ENCODE results near the gene GPR149.

The GPR149 gene

GRCh38 chr3:154338008-154338407, 92.0 kb downstream of the GPR149 start:
- DNase-seq = no peak

DNA sequence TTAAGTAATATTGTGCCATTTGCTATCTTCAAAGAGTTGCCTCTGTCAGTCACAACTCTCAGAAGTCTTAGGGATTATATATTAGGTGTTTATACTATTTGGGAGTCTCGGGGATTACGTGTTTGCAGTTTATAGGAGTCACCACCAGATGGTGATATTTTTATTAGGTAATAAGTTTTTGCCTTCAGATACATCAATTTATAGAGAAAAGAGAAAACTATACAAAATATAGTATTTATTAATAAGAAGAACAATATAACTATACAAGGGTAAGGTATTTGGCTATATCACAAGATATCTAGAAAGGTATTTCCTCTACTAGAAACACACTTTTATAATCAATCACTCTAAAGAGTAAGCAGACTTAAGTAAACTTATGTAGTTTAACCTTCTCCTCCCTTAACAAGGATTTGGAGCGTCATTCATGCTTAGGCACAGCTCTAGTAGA, 95.0 kb downstream of the GPR149 start:
- peak; percentile 58 for DNase-seq

DNA sequence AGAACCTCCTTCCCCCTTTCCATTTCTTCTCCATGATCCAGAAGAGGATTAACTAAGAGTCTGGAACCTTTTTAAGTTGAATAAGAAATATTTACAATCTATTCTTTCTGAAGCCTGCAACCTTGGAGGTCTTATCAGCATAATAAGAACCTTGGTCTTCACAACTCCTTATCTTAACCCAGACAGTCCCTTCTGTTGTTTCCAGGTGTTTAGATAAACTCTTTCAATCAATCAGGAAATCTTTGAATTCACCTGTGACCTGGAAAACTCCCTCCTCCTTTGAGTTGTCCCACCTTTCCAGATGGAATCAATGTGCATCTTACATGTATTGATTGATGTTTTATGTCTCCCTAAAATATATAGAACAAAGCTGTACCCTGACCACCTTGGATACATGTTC, 102.1 kb downstream of the GPR149 start:
- no peak for DNase-seq

DNA sequence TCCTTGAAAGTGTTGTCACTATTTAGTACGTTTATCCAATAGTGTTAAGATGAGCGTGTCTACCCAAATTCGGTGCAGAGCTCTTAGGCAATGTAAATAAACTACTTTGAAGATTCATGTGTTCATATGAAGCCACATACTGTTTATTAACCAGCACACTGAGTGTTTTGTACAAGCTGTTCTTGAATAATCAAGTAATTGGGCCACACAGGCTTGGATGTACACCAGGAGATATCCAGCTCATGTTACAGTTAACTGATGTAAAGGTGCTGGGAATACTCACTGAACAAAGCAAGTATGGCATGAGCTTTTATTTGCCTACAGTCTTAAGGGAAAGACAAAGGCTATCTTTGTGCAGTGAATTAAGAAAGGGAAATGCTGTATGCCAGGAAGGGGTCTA, 105.1 kb downstream of the GPR149 start:
- DNase-seq = peak; percentile 49

DNA sequence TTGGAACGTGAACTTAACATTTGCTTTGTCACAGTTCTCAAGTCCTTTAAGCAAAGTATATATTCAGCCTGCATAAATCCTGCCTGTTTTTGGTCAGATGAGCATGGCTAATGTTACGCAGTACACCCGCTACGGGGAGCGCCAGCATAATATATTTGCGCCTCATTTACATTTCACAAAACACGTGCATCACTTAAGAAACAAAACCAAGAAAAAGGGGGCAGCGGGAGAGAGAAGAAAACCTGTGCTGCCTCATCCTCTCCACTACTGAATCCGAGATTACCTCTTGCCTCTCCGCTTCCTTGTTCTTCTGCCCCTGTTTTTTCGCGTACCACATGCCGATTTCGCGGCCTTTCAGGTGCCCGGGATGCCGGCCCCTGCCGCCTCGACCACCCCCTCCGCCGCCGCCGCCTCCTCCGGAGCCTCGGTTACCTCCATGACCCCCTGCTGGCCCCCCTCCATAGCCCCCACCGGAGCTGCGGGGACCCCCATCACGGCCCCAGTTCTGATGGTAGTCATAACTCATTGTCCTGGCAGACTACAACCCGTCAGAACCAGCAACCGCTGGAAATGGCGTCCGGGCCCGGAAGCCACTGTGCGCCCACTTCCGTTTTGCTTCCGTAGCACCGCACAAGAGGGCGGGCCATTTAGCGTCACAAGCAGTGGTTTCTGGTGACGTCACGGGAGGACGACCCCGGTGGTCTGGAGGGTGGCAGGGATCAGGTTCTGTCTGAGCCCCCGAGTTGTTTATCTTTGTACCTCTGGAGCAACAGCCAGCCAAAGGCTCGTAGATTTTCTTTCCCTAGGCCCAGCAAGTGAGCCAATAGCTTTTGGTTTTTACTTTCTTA, 105.9 kb downstream of the GPR149 start, which contains the start of gene DHX36:
TSS of gene DHX36 (minus strand) at position 597 of the 848 bp plus-strand sequence. CDS start at position 526, 71 bp downstream.
- DNase-seq = peak; percentile 88

DNA sequence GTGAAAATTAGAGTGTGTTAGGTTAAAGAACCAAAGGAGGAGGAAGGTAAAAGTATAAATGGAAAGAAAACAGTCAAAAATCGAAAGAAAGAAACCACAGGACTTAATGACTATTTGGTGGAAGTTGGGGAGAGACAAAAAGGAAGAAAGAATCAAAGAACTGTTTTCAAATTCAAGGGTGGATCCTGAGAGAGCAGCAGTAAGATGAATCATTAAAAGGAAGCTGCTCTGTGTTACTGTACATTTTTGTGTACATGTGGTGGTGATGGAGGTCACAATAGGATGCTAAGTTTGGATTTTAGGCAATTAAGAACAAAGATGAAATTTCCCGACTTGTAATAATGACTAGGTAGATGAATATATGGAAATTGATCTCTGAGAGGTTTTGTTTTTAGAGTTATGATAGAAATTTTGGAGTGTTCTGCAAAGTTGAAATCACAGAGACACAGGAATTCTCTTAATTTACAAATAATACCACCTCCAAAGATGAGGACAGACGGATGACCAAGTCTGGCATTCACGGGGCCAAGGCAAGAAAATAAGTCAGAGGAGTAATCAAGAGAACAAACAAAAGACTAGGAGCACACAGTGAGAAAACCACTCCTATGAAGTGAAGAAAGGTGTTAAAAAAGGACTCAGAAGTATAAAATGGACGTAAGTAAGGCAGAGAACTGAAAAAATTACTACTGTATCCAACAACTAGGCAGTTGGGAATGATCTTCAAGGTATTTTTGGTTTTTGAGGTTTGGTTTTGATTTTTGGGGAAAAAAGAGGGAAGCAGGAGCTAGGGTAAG, 112.8 kb downstream of the GPR149 start:
- no peak for DNase-seq

DNA sequence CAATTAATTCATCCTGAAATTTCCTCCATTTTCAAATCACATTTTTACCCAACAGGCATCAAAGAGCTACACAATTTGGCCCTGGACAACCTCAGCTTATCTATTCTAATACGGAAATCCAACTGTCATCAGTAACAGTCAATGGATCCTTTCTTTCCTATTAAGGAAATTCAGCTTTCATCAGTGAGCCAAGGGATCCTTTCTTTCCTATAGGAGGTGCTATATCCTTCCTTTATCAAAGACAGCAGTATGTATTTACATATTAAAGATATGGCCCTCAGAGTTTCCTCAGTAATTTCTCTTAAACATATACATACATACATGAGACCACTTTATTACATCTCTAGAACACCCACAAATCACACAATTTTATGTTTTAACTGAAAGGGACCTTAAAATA, 115.8 kb downstream of the GPR149 start:
- DNase-seq = peak; percentile 5

- DNase-seq = no peak
Observed at GRCh38 chr3:154310840-154311239, 119.2 kb downstream of the GPR149 start.

- no peak for DNase-seq
Observed at GRCh38 chr3:154307363-154307762, 122.6 kb downstream of the GPR149 start.

GRCh38 chr3:154304936-154305335, 125.1 kb downstream of the GPR149 start:
- no peak for DNase-seq

DNA sequence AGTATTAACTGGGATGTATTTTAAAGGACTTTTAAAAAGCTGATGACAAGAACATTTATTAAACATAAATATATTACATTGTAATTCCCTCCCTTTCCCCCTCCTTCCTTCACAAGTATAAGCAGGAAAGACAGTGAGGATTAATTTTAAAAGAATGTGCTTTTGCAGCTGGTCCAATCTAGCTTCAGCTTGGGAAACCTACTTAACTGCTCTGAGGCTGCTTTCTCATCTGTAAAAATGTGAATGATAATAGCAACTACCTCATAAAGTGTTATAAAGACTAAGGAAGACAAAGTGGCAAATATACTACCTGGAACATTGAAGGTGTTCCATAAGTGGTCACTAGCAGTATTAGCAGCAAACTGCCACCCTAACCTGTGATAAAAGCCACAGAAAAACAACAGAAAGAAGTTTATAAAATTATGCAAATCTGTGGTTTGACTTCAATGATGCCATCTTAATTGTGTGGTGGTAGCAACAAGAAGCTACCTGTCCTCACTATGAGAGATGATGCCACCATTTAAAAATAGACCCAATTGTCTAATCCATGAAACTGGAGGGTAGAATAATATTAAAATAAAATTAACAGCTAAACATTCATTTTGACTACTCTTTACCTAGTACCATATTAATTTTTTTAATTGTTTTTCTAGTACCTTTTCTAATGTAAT, 125.7 kb downstream of the GPR149 start:
- DNase-seq = no peak

GRCh38 chr3:154301561-154301960, 128.4 kb downstream of the GPR149 start:
- no peak for DNase-seq

DNA sequence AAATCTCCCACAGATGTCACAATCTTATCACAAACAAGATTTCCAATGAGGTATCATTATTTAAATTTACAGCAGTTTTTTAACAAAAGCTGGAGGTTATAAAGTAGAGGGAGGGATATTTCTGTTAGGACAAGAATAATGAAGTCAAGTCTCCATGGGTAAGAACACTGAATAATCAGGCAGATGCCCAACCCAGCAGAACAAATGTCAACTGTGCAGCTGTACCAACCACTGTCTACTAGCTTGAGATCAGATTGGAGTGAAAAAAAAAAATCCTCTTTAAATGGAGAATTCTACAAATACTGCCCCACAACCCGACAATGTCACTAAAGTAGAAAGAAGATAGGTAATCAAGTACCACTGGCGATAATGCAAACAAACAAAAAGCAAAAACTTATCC, 136.0 kb downstream of the GPR149 start:
- DNase-seq = no peak

DNA sequence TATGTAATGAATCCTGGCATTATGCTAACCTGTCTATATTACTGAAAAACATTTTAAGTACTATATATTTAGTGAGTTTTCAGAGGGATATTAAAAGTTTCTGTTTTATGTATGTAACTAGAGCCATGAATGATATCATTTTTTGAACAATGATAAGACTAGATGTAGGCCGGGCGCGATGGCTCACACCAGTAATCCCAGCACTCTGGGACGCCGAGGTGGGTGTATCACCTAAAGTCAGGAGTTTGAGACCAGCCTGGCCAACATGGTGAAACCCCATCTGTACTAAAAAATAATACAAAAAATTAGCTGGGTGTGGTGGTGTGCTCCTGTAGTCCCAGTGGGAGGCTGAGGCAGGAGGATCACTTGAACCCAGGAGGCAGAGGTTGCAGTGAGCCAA, 139.8 kb downstream of the GPR149 start:
- DNase-seq = no peak
